ENCODE data around the gene UBA1. TPM values are rescaled to one million over a fixed set of nuclear protein-coding genes. Genes with fewer than 3 reads are reported as not detected.

Gene UBA1
- total RNA-seq, 1 experiment from 2014 or later = 234 TPM

DNA sequence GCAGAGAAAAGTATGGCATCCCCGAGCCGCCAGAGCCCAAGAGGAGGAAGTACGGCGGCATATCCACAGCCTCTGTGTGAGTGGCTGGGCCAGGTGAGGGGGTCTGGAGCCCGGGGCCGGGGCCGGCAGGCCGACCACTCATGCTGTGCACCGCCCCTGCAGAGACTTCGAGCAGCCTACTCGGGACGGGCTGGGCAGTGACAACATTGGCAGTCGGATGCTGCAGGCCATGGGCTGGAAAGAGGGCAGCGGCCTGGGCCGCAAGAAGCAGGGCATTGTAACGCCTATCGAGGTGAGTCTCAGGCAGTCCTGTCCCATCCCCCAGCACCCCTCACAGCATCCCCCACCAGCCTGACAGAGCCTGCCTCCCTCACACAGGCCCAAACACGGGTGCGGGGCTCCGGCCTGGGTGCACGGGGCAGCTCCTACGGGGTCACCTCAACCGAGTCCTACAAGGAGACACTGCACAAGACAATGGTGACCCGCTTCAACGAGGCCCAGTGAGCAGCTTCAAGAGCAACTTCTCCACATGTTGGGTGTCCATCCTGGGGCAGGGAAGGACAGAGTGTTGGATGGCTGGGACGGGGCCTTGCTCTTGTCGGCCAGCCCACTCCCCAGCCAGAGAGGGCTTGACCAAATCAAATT lies 7.4 kb upstream of the UBA1 start:
- DNase-seq = no peak
- no peak overlapping the region for H3K4me3 Mint-ChIP-seq (ENCODE audit: low read depth, unreplicated experiment)
- intact Hi-C loops (cut with micrococcal nuclease; ENCODE audit: unreplicated experiment) = no loop called here
- H3K4me1 Mint-ChIP-seq (ENCODE audit: low read depth, unreplicated experiment) = no peaks in the 10 kb centered on the region
- H3K36me3 Mint-ChIP-seq (ENCODE audit: insufficient read depth, unreplicated experiment) = peaks cover 36% of the 10 kb centered on the region
- CTCF ChIA-PET = no interaction called here
- TSS peak; percentile 51 for BruUV-seq (replicated peaks)
- H3K9me3 Mint-ChIP-seq (ENCODE audit: low read depth, unreplicated experiment) = no peaks in the 10 kb centered on the region
- H3K27me3 Mint-ChIP-seq (ENCODE audit: unreplicated experiment) = no peaks in the 10 kb centered on the region
- H3K27ac Mint-ChIP-seq (ENCODE audit: unreplicated experiment) = no peak overlapping the region
- TF ChIP-seq, protein P1, sequence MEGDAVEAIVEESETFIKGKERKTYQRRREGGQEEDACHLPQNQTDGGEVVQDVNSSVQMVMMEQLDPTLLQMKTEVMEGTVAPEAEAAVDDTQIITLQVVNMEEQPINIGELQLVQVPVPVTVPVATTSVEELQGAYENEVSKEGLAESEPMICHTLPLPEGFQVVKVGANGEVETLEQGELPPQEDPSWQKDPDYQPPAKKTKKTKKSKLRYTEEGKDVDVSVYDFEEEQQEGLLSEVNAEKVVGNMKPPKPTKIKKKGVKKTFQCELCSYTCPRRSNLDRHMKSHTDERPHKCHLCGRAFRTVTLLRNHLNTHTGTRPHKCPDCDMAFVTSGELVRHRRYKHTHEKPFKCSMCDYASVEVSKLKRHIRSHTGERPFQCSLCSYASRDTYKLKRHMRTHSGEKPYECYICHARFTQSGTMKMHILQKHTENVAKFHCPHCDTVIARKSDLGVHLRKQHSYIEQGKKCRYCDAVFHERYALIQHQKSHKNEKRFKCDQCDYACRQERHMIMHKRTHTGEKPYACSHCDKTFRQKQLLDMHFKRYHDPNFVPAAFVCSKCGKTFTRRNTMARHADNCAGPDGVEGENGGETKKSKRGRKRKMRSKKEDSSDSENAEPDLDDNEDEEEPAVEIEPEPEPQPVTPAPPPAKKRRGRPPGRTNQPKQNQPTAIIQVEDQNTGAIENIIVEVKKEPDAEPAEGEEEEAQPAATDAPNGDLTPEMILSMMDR (IDR thresholded peaks at IDR 0.05; ENCODE audit: unreplicated experiment) = no peak

DNA sequence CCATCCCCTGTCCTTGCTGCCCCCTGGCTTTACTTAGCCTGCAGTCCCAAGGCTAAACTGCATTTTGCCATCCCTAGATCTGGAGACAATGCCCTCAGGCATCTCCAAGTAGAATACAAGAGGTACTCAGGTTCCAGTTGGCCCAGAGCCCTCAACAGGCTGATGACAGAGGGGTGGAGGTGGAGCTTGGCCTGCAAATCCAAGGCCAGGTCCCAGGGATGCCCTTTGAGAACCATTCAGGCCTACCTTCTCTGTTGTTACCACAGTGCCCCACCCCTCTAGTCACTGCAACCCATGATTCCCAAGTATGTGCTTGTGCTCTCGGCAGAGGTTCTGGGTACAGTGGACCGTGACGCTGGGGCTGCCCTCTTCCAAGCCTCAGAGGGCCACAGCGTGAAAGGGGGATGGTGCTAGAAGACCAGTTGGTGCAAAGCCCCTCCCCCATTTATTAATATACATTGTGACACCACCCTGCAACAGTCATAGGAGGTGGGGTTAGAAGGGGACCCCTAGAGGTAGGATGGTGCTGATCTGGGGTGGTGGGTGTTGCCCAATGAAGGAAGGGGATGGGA lies 6.4 kb upstream of the UBA1 start:
- CTCF ChIA-PET = no interaction called here
- DNase-seq = no peak
- H3K27ac Mint-ChIP-seq (ENCODE audit: unreplicated experiment) = no peak overlapping the region
- no peaks in the 10 kb centered on the region for H3K9me3 Mint-ChIP-seq (ENCODE audit: low read depth, unreplicated experiment)
- no peaks in the 10 kb centered on the region for H3K27me3 Mint-ChIP-seq (ENCODE audit: unreplicated experiment)
- TF ChIP-seq, protein P1 (IDR thresholded peaks at IDR 0.05; ENCODE audit: unreplicated experiment) = no peak
- BruUV-seq (replicated peaks) = no TSS peak
- intact Hi-C loops (cut with micrococcal nuclease; ENCODE audit: unreplicated experiment) = no loop called here
- H3K4me1 Mint-ChIP-seq (ENCODE audit: low read depth, unreplicated experiment) = no peaks in the 10 kb centered on the region
- H3K4me3 Mint-ChIP-seq (ENCODE audit: low read depth, unreplicated experiment) = no peak overlapping the region
- H3K36me3 Mint-ChIP-seq (ENCODE audit: insufficient read depth, unreplicated experiment) = peaks cover 41% of the 10 kb centered on the region

DNA sequence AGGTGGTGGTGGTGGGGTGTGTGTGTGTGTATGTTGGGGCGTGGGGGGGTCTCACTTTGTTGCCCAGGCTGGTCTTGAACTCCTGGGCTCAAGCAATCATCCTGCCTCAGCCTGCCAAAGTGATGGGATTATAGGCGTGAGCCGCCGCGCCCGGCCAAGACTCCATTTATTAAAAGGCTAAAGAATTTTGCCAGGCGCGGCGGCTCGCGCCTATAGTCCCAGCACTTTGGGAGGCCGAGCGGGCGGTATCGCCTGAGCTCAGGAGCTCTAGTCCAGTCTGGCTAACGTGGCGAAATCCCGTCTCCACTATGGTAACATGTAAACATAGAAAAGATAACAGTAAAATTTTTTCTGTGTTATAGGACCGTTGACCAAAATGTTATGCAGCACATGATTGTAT lies 3.7 kb upstream of the UBA1 start:
- Mint-ChIP-seq H3K4me3 (ENCODE audit: low read depth, unreplicated experiment) (no peak overlapping the region), H3K36me3 (ENCODE audit: insufficient read depth, unreplicated experiment) (peaks cover 41% of the 10 kb centered on the region), H3K27me3 (ENCODE audit: unreplicated experiment) (no peaks in the 10 kb centered on the region), H3K9me3 (ENCODE audit: low read depth, unreplicated experiment) (no peaks in the 10 kb centered on the region), H3K27ac (ENCODE audit: unreplicated experiment) (no peak overlapping the region), H3K4me1 (ENCODE audit: low read depth, unreplicated experiment) (no peaks in the 10 kb centered on the region)
- CTCF ChIA-PET = interaction anchor here (1.5 kb wide), 1 partner anchor 333 kb away, joined by 5 read pairs; no protein-coding TSS in a partner anchor
- DNase-seq = no peak
- intact Hi-C loops (cut with micrococcal nuclease; ENCODE audit: unreplicated experiment) = loop anchor here (5.0 to 10.0 kb wide), 2 partner anchors 292 to 835 kb away; partner anchors contain the start of gene ZNF41
- TF ChIP-seq, protein P1 (IDR thresholded peaks at IDR 0.05; ENCODE audit: unreplicated experiment) = no peak
- BruUV-seq (replicated peaks) = no TSS peak

DNA sequence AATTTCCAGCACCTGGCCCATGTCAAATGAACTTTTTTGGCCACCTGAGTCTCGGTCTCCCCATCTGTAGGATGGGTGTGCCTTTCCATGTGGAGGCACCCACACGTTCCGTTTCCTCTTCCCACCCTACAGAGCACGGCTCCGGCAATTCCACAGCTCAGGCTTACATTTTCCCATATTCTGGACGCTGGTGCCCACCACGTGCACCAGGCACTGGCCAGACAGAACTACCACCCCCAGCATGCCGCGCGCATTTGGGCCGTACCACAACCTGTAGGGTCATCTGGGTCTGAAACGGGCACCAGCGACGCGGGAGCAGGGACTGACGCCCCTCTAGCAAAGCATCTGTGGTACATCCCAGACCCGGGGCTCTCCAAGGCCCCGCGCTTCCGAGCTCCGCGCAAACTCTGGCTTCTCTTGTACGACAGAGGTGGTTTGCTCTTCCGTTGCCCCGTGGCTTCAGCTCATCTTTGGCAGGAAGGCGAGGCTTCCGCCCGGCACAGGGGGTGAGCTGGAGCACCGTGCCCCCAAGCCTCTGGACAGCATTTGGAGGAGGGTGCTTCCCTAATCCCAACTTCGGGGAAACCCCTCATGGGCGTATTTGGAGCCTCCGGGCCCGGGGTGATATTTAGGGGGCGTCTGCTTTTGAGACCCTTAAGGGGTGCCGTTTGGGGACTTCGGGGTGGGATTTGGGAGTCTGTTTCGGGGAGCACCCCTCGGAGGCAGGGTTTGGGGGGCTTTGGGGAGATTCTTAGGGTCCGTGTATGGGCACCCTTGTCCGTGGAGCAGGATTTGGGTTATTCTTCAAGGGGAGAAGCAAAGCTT lies 3.0 kb upstream of the UBA1 start:
- intact Hi-C loops (cut with micrococcal nuclease; ENCODE audit: unreplicated experiment) = loop anchor here (5.0 to 10.0 kb wide), 2 partner anchors 292 to 834 kb away; partner anchors contain the start of gene ZNF41
- Mint-ChIP-seq H3K27me3 (ENCODE audit: unreplicated experiment) (no peaks in the 10 kb centered on the region), H3K36me3 (ENCODE audit: insufficient read depth, unreplicated experiment) (peaks cover 47% of the 10 kb centered on the region), H3K27ac (ENCODE audit: unreplicated experiment) (peak overlapping the region; percentile 56), H3K4me3 (ENCODE audit: low read depth, unreplicated experiment) (peak overlapping the region; percentile 89), H3K9me3 (ENCODE audit: low read depth, unreplicated experiment) (no peaks in the 10 kb centered on the region), H3K4me1 (ENCODE audit: low read depth, unreplicated experiment) (peaks cover 5% of the 10 kb centered on the region)
- TF ChIP-seq, protein P1 (IDR thresholded peaks at IDR 0.05; ENCODE audit: unreplicated experiment) = no peak
- CTCF ChIA-PET = interaction anchor here (0.6 to 1.5 kb wide), 4 partner anchors 121 to 332 kb away, joined by 3 to 5 read pairs (median 4); no protein-coding TSS in a partner anchor
- DNase-seq = peak; percentile 88
- BruUV-seq (replicated peaks) = no TSS peak
